DMS114 treated with DMSO at 0.1 percent for 48 hours (cell line): ENCODE results near the gene ZEB1.
"Not testable (repeated sequence)": the region's sequence is repeated elsewhere in the genome, so short reads cannot be mapped to it uniquely, and the experiment has no call there.

Source experiments
- DNase-seq: peaks from one replicate; lab custom pipeline; 2025; ENCODE audit not compliant: unreplicated experiment; lab: John Stamatoyannopoulos, UW

Gene ZEB1

GRCh38 chr10:31363696-31364095 lies 44.7 kb downstream of the ZEB1 start:
- DNase-seq: not testable (repeated sequence)

DNA sequence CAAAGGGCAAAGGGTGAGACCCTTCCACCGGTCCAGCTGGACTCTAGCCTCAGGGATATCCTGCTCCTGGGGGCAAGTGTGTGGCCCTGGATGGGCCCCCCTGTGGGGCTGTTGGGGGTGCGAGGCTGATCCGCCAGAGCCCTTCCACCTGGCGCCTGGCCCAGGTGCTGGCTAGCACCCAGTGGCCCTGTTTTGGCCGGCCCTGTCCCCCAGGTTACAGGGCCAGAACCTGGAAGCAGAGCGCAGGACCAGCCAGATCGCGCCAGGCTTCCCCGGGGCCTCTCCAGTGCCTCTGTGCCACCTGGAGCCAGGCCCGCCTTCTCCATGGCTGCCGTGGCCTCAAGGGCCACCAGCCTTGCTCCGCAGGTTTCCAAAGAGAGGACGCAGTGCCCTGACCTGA lies 45.2 kb downstream of the ZEB1 start:
- not testable (repeated sequence) for DNase-seq

- no peak for DNase-seq
Observed at GRCh38 chr10:31366703-31367102, 47.7 kb downstream of the ZEB1 start.

- DNase-seq: no peak
Observed at GRCh38 chr10:31368724-31369123, 49.7 kb downstream of the ZEB1 start.

GRCh38 chr10:31372439-31372838 lies 53.4 kb downstream of the ZEB1 start:
- DNase-seq: no peak

DNA sequence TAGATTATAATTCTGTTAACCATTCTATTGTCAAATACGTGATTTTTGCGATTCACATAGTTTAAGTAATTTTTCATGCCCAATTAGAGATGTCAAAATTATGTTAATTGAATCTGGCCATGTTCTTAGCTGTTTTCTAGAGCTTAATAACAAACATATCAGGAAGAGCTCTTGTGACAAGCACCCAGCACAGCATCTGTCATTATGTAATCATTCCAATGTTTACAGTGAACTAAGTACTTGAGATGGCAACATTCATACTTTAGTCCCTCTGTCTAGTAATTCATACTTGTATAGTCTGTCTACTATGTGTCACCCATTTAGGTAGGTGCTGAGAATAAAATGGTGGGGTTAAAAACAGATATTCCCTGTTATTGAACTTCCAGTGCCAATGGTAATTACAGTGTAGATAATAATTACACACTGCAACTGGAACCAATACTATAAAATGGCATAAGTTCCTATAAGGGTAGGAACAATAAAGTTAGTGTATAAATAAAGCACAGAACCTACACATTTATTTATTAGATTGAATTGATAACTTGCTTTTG lies 55.2 kb downstream of the ZEB1 start:
- DNase-seq: no peak

- no peak for DNase-seq
Observed at GRCh38 chr10:31381171-31381570, 62.2 kb downstream of the ZEB1 start.

DNA sequence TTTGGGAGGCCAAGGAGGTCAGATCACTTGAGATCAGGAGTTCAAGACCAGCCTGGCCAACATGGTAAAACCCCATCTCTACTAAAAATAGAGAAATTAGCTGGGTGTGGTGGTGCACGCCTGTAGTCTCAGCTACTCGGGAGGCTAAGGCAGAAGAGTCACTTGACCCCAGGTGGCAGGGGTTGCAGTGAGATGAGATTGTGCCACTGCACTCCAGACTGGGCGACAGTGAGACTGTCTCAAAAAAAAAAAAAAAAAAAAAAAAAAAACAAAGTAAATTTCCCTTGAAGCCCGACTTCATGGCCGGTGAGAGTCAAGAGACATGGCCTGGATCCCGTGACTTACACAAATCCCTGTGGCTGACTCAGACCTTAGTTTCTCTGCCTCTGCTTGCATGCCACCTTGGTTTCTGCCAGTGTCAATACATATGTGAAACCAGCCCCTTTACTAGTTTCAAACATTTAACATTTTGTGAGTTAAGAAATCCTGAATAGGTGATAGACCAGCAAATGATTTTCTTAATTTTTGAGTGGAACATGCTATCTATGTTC lies 62.8 kb downstream of the ZEB1 start:
- DNase-seq: no peak

DNA sequence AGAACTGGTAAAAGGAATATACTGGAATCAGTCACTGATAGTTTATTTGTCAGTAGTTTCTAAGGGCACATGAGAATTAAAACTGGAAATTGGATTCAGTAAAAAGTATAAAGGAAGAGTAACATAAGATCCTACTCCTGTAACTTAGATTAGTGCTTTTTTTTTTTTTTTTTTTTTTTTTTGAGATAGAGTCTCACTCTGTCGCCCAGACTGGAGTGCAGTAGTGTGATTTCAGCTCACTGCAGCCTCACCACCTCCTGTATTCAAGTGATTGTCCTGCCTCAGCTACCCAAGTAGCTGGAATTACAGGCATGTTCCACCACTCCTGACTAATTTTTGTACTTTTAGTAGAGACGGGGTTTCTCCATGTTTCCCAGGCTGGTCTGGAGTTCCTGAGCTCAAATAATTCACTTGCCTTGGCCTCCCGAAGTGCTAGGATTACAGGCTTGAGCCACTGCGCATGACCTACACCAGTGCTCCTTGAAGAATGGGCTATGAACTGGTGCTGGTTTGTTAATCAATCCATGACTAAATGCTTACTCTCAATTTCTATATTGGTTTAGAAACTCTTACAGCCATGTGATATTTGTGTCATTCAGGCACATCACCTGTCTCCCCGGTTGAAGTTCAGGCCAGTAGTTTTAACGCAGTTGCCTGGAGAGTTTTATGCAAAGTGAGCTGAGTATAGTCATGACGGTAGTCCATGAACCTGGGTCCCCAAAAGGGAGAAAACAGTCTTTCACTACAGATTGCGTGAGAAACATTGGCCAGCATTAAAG lies 65.0 kb downstream of the ZEB1 start:
- no peak for DNase-seq

- no peak for DNase-seq
Observed at GRCh38 chr10:31384589-31384949, 65.6 kb downstream of the ZEB1 start.

DNA sequence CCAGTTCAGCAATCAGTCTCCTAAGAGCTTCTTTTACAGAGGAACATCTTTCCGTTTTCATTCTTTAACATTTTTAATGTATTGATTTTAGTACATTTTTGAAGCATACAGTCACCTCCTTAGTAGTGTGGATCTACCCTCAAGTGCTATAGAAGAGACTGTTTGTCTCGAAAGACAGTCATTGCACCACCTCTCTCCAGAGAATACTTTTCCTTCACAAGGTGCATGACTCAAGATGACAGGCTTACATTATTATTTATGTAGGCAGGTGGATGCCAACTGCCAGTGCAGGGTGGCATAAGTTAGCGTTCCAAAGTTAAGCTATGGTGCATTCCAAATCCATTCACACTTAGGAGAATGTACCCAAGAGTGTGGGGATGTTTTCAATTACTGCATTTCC lies 71.8 kb downstream of the ZEB1 start:
- DNase-seq: no peak

DNA sequence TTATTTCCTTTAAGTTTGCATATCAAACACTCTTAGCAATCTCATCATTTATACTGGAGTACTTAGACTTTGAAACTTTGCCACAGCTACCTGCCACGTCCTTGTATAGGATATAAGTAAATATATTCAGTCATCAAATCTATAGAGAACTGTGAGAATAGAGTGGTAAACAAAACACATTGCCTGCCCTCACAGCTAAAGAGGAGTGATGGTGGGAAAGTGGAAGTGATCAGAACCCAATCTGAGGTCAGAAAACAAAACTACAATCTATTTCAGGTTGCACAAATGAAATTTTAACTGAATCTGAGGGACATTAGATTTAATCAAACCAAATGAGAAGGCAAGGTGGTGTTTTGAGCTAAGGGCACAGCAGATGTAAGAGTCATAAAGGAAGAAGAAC lies 74.8 kb downstream of the ZEB1 start:
- no peak for DNase-seq

DNA sequence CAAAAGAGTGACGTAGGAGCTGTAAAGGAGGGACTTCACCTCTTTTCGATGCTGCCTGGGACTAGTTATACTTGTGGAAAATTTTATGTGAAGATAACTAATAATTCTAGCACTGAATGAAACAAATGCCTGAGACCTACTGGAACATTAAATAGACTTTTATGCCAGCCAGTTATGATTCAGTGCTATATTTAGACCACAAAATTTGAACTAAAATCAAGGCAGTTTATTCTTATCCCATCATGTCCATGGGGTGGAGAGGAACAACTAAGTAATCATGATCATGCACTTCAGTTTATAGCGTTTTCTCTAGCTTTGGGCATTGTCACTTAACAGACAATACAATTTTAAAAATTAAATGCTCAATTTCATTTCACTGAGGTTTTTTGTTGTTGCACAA lies 76.7 kb downstream of the ZEB1 start:
- no peak for DNase-seq

- no peak for DNase-seq
Observed at GRCh38 chr10:31396376-31396775, 77.4 kb downstream of the ZEB1 start.

GRCh38 chr10:31397852-31398251 lies 78.8 kb downstream of the ZEB1 start:
- no peak for DNase-seq

DNA sequence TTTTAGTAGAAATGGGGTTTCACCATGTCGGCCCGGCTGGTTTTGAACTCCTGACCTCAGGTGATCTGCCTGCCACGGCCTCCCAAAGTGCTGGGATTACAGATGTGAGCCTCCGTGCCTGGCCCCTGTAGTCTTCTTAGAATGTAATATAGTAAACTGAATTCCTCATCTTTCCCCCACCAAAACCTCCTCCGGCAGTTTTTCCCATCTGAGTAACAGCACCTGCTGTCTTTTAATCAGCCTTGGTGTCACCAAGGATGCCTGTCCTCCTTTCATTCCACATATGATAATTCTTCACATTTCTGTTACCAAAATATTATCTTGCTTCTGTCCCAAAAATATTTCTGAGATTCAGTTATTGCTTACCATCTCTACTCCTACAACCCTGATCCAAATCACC lies 80.2 kb downstream of the ZEB1 start:
- DNase-seq: no peak

GRCh38 chr10:31399631-31400030 lies 80.6 kb downstream of the ZEB1 start:
- no peak for DNase-seq

GRCh38 chr10:31401287-31401686 lies 82.3 kb downstream of the ZEB1 start:
- no peak for DNase-seq

GRCh38 chr10:31404640-31405039 lies 85.6 kb downstream of the ZEB1 start:
- DNase-seq: no peak

DNA sequence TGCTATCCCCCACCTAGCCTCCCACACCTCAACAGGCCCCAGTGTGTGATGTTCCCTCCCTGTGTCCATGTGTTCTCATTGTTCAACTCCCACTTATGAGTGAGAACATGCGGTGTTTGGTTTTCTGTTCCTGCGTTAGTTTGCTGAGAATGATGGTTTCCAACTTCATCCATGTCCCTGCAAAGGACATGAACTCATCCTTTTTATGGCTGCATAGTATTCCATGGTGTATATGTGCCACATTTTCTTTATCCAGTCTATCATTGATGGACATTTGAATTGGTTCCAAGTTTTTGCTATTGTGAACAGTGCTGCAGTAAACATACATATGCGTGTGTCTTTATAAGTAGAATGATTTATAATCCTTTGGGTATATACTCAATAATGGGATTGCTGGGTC lies 86.8 kb downstream of the ZEB1 start:
- not testable (repeated sequence) for DNase-seq

DNA sequence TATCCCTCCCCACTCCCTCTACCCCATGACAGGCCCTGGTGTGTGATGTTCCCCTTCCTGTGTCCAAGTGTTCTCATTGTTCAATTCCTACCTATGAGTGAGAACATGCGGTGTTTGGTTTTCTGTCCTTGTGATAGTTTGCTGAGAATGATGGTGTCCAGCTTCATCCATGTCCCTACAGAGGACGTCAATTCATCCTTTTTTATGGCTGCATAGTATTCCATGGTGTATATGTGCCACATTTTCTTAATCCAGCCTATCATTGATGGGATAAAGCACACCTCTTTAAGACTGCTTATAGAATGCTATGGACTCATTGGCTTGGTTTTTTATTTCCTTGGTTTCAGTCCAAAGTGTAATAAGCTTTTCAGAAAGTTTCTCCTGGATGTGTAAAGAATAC lies 93.4 kb downstream of the ZEB1 start:
- DNase-seq: not testable (repeated sequence)

GRCh38 chr10:31413325-31413724 lies 94.3 kb downstream of the ZEB1 start:
- no peak for DNase-seq

- no peak for DNase-seq
Observed at GRCh38 chr10:31418481-31418880, 99.5 kb downstream of the ZEB1 start.
